K562 (cell line): Measurements from ENCODE around the gene TMEM245. TPM values are rescaled to one million over a fixed set of nuclear protein-coding genes. Genes with fewer than 3 reads are reported as not detected.

ENCODE experiments used
- ATAC-seq: fragments of 200-7000 bp; cut with Tn5 transposase; 3 replicates; pipeline ENCODE4 v1.9.1; 2020; ENCODE audit warnings: moderate library complexity
- BruUV-seq: library from RNA; stranded (reverse); fragments of 400-500 nt; replicated peaks from 2 replicates; lab custom pipeline; 2021; lab: Mats Ljungman, UMichigan
- CTCF ChIA-PET: fragments of 300-600 bp; formaldehyde crosslinking; extraction: SDS; loops from one replicate; lab custom pipeline; 2021; ENCODE audit warnings: low intra/inter-chr PET ratio; lab: Yijun Ruan, JAX
- POLR2A ChIA-PET: fragments of 300-600, 350-650 bp; sonication (Branson Sonifier 250); formaldehyde crosslinking; extraction: SDS; loops from one replicate; lab custom pipeline; 2021; ENCODE audit warnings: antibody characterized with exemption, inconsistent platforms; lab: Yijun Ruan, JAX
- DNase-seq, 4 experiments: peaks; one replicate each; pipeline versions ENCODE4 v3.0.0 to v3.0.0-alpha.2; 2011 to 2018; ENCODE audit warnings: low spot score in 3 of 4, mixed read lengths in 3 of 4; ENCODE audit errors: extremely low read depth in 1 of 4
- FAIRE-seq: peaks from 2 replicates; lab custom pipeline; 2011; peaks lifted over from hg19 to GRCh38; lab: Jason Lieb, UNC
- H2AFZ ChIP-seq: 2 replicates; pipeline ENCODE4 v1.6.0; 2011; ENCODE audit warnings: low read depth, low read length, control low read depth, inconsistent platforms
- H3K27ac ChIP-seq: fragments of 200-600 bp; 3 replicates; pipeline ENCODE4 v1.8.0; 2011; ENCODE audit warnings: low read depth, mild to moderate bottlenecking, control low read depth, inconsistent platforms, low read length, moderate library complexity, mixed read lengths; ENCODE audit errors: extremely low read depth
- H3K27me3 ChIP-seq, 2 experiments: fragments of 300-600 bp in 1 of 2; 2 replicates in 1 of 2; 3 replicates in 1 of 2; pipeline versions ENCODE4 v1.6.0 to v1.8.0; 2011; ENCODE audit warnings: inconsistent platforms in 2 of 2, low read length in 2 of 2, mild to moderate bottlenecking in 1 of 2, mixed read lengths in 1 of 2, moderate library complexity in 1 of 2; ENCODE audit not compliant: control insufficient read depth in 2 of 2, insufficient read depth in 2 of 2
- H3K36me3 ChIP-seq: fragments of 300-600 bp; 3 replicates; pipeline ENCODE4 v1.8.0; 2011; ENCODE audit warnings: mild to moderate bottlenecking, low read length, inconsistent platforms; ENCODE audit not compliant: control insufficient read depth, insufficient read depth
- H3K4me1 ChIP-seq, 2 experiments: fragments of 200-600 bp in 1 of 2; replicated peaks in 1 of 2; 2 replicates in 1 of 2; 3 replicates in 1 of 2; pipeline versions ENCODE4 v1.5.1 to v1.8.0; 2011; ENCODE audit warnings: inconsistent platforms in 2 of 2, low read length in 2 of 2, mild to moderate bottlenecking in 1 of 2, mixed read lengths in 1 of 2, moderate library complexity in 1 of 2; ENCODE audit not compliant: control insufficient read depth in 2 of 2, insufficient read depth in 2 of 2
- H3K4me2 ChIP-seq: 2 replicates; pipeline ENCODE4 v1.6.1; 2011; ENCODE audit warnings: low read length, control low read depth, inconsistent platforms, mixed read lengths; ENCODE audit not compliant: insufficient read depth
- H3K4me3 ChIP-seq: fragments of 200-600 bp; sonication (generic), shearing (Covaris generic); 2 replicates; pipeline ENCODE4 v1.5.1; 2016; ENCODE audit warnings: control low read depth, inconsistent platforms
- H3K79me2 ChIP-seq: fragments of 200-600 bp; 3 replicates; pipeline ENCODE4 v1.8.0; 2011; ENCODE audit warnings: low read length, inconsistent platforms; ENCODE audit not compliant: control insufficient read depth, insufficient read depth
- H3K9ac ChIP-seq, 2 experiments: 2 replicates each; pipeline versions ENCODE4 v1.6.0 to v1.6.1; 2011; ENCODE audit warnings: low read depth in 2 of 2, low read length in 2 of 2, control low read depth in 1 of 2, inconsistent platforms in 1 of 2, mild to moderate bottlenecking in 1 of 2, mixed read lengths in 1 of 2; ENCODE audit not compliant: insufficient read depth in 1 of 2
- H3K9me1 ChIP-seq: one replicate; pipeline ENCODE4 v1.6.0; 2011; ENCODE audit warnings: inconsistent platforms, mild to moderate bottlenecking, low read length, moderate library complexity; ENCODE audit not compliant: control insufficient read depth, insufficient read depth
- H3K9me3 ChIP-seq: replicated peaks from 2 replicates; pipeline ENCODE4 v1.5.1; 2011; ENCODE audit warnings: low read depth, low read length, inconsistent platforms; ENCODE audit not compliant: control insufficient read depth, insufficient read depth
- H4K20me1 ChIP-seq: replicated peaks from 2 replicates; pipeline ENCODE4 v1.6.1; 2011; ENCODE audit warnings: low read length, inconsistent platforms, mixed read lengths; ENCODE audit not compliant: control insufficient read depth, insufficient read depth
- CBFA2T2 ChIP-seq: fragments of 450-650 bp; conservative IDR thresholded peaks from 2 replicates; pipeline ENCODE4 v1.6.1; 2017; ENCODE audit warnings: mild to moderate bottlenecking
- CBFA2T3 ChIP-seq: fragments of 450-650 bp; IDR thresholded peaks from 2 replicates; pipeline ENCODE4 v1.6.1; 2017
- JUND ChIP-seq, 2 experiments: IDR thresholded peaks; 2 replicates in 1 of 2; 3 replicates in 1 of 2; pipeline ENCODE4 v1.6.1; 2011; ENCODE audit warnings: borderline replicate concordance in 2 of 2, low read depth in 2 of 2, low read length in 2 of 2, improper control_type of control experiment in 1 of 2, missing biosample characterization in 1 of 2, missing genetic modification characterization in 1 of 2, missing genetic modification reagents in 1 of 2
- NFIC ChIP-seq: fragments of 450-650 bp; IDR thresholded peaks from 2 replicates; pipeline ENCODE4 v1.6.1; 2017; ENCODE audit warnings: mild to moderate bottlenecking, inconsistent platforms
- PATZ1 ChIP-seq: fragments of 250-450 bp; sonication (Bioruptor Pico); IDR thresholded peaks from 2 replicates; pipeline ENCODE4 v1.5.0; 2020; ENCODE audit warnings: mild to moderate bottlenecking, borderline replicate concordance
- TCF3 ChIP-seq: sonication (generic); formaldehyde crosslinking; IDR thresholded peaks from 2 replicates; pipeline ENCODE4 v1.4.0; 2020; ENCODE audit warnings: mild to moderate bottlenecking, missing genetic modification reagents
- WGBS: fragments of 100-300 bp; shearing (Covaris generic); methylation state at CpG from one replicate; pipeline ENCODE4 v1.1.6; 2016; ENCODE audit warnings: low coverage, mixed read lengths; ENCODE audit not compliant: insufficient coverage; ENCODE audit errors: missing lambda C conversion rate; 5-methylcytosine and 5-hydroxymethylcytosine counted together
- in situ Hi-C: fragments of 300-500 bp; cut with MboI; formaldehyde crosslinking; loops from 4 replicates; pipeline ENCODE4 v1.15.0; 2018; ENCODE audit warnings: inconsistent platforms, mixed read lengths
- intact Hi-C: fragments of 100-400 bp; cut with micrococcal nuclease; formaldehyde crosslinking; loops from 2 replicates; pipeline ENCODE4 v1.14.2; 2022
- polyA plus RNA-seq, 8 experiments: library from polyadenylated mRNA; depleted of rRNA in 4 of 8; stranded (reverse) in 5 of 8; unstranded in 3 of 8; fragments of >200 nt; fragmentation: Nextera tagmentation in 2 of 8; fragmentation: Illumina TruSeq in 1 of 8; extraction: Ambion mirVana in 2 of 8; extraction: Trizol in 1 of 8; gene quantifications; 2 replicates each; pipeline versions ENCODE4 v1.2.1 to v1.2.3, GENCODE V29; 2011 to 2014; ENCODE audit warnings: inconsistent platforms in 1 of 8, missing spikeins in 1 of 8
- total RNA-seq, 7 experiments: library from RNA; depleted of rRNA in 6 of 7; stranded (reverse); fragments of >200 nt in 6 of 7; fragmentation: Illumina TruSeq in 2 of 7; extraction: Trizol in 2 of 7; gene quantifications; 2 replicates each; pipeline versions ENCODE4 v1.2.1 to v1.2.3, GENCODE V29; 2011 to 2021; ENCODE audit warnings: low replicate concordance in 1 of 7
- TF ChIP-seq, protein P1 (sequence below): sonication (generic); IDR thresholded peaks from 2 replicates; pipeline ENCODE4 v1.6.1; 2016

The TMEM245 gene
- total and polyA plus RNA-seq, 9 of the 15 experiments (the other 6 are each of a cell fraction or from before 2014, with no cell fraction given) = 8.5 to 43.2 (median 24.3) TPM

GRCh38 chr9:109072133-109072692 is 47.5 kb downstream of the TMEM245 start:
- ChIA-PET POLR2A (interaction anchor here (1.0 to 1.2 kb wide), 2 partner anchors 15 to 25 kb away, joined by 3 read pairs; no protein-coding TSS in a partner anchor), CTCF (interaction anchor here (0.6 kb wide), 1 partner anchor 42 kb away, joined by 3 read pairs; no protein-coding TSS in a partner anchor)

More at GRCh38 chr9:109072133-109072692, 47.5 kb downstream of the TMEM245 start:
- H3K79me2 ChIP-seq = no peaks in the 10 kb centered on the region; the same call in 2 of the 3 replicates
- no peak overlapping the region for H2AFZ ChIP-seq
- ATAC-seq = peak; percentile 50
- H3K27ac ChIP-seq = no peak overlapping the region
- H3K4me2 ChIP-seq = no peak overlapping the region; the same call in 1 of the 2 replicates
- WGBS = 71% methylated on average over 8 of the region's 8 CpGs
- no peak overlapping the region for H3K9ac ChIP-seq
- in situ Hi-C loops = no loop called here
- peaks cover 85% of the 10 kb centered on the region for H3K36me3 ChIP-seq
- no peak for FAIRE-seq
- no peak overlapping the region for H3K4me3 ChIP-seq
- no TSS peak for BruUV-seq
- DNase-seq = peak in 1 of 4 experiments; percentile 51
- TF ChIP-seq CBFA2T2 (0 out of 2 replicates have a peak, but pooled peaks have one; percentile 12), PATZ1 (no peak), CBFA2T3 (peak; percentile 22; the same call in 1 of the 2 replicates), TCF3 (CRISPR knock-in tag) (peak; percentile 37; the same call in 1 of the 2 replicates), JUND (IDR thresholded peaks at IDR 0.05; ENCODE audit: borderline replicate concordance, low read depth, low read length) (no peak), JUND (tag; IDR thresholded peaks at IDR 0.05; ENCODE audit: borderline replicate concordance, low read depth, low read length) (no peak), NFIC (peak; percentile 39)
- TF ChIP-seq, protein P1, sequence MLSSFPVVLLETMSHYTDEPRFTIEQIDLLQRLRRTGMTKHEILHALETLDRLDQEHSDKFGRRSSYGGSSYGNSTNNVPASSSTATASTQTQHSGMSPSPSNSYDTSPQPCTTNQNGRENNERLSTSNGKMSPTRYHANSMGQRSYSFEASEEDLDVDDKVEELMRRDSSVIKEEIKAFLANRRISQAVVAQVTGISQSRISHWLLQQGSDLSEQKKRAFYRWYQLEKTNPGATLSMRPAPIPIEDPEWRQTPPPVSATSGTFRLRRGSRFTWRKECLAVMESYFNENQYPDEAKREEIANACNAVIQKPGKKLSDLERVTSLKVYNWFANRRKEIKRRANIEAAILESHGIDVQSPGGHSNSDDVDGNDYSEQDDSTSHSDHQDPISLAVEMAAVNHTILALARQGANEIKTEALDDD = peak; percentile 51; the same call in 1 of the 2 replicates
- TF ChIP-seq, all 486 proteins: peak for 5
- intact Hi-C loops = no loop called here
- Histone ChIP-seq H4K20me1 (no peaks in the 10 kb centered on the region), H3K4me1 (peaks cover 0 to 15% of the 10 kb centered on the region in 2 experiments; a peak in 2 of 5 replicates), H3K9me1 (no peaks in the 10 kb centered on the region), H3K9me3 (no peaks in the 10 kb centered on the region), H3K27me3 (no peaks in the 10 kb centered on the region)
